HepG2 (cell line): ENCODE data around the gene LITAFD. TPM values are rescaled to one million over a fixed set of nuclear protein-coding genes. Genes with fewer than 3 reads are reported as not detected.

ENCODE experiments used
- CENPX ChIP-seq: sonication (generic); formaldehyde crosslinking; IDR thresholded peaks from 2 replicates; pipeline ENCODE4 v1.9.0; 2021; ENCODE audit warnings: mild to moderate bottlenecking, missing genetic modification reagents, moderate library complexity
- ETV5 ChIP-seq: IDR thresholded peaks from 2 replicates; pipeline ENCODE4 v1.6.1; 2018; ENCODE audit warnings: missing biosample characterization, missing genetic modification reagents, inconsistent platforms, borderline replicate concordance
- HNF4A ChIP-seq: sonication (generic); formaldehyde crosslinking; IDR thresholded peaks from 2 replicates; pipeline ENCODE4 v1.4.0; 2020; ENCODE audit warnings: missing genetic modification reagents
- MYC ChIP-seq: sonication (generic); formaldehyde crosslinking; IDR thresholded peaks from 2 replicates; pipeline ENCODE4 v1.9.0; 2021; ENCODE audit warnings: missing genetic modification reagents, borderline replicate concordance
- NCOR1 ChIP-seq: fragments of 200-600 bp; sonication (generic); IDR thresholded peaks from 2 replicates; pipeline ENCODE4 v1.7.0; 2017; ENCODE audit warnings: antibody characterized with exemption, low read length, borderline replicate concordance
- NFAT5 ChIP-seq: sonication (generic); formaldehyde crosslinking; IDR thresholded peaks from 2 replicates; pipeline ENCODE4 v1.4.0; 2020; ENCODE audit warnings: missing genetic modification reagents
- NONO ChIP-seq, 2 experiments: fragments of 450-650 bp in 1 of 2; sonication (generic) in 1 of 2; formaldehyde crosslinking in 1 of 2; IDR thresholded peaks in 1 of 2; conservative IDR thresholded peaks in 1 of 2; 2 replicates each; pipeline versions ENCODE4 v1.6.1 to v1.8.0; 2017 to 2022; ENCODE audit warnings: mild to moderate bottlenecking in 1 of 2, missing genetic modification reagents in 1 of 2, moderate library complexity in 1 of 2
- PAWR ChIP-seq: sonication (generic); formaldehyde crosslinking; IDR thresholded peaks from 2 replicates; pipeline ENCODE4 v1.4.0; 2020; ENCODE audit warnings: missing genetic modification reagents, mild to moderate bottlenecking, borderline replicate concordance
- REXO4 ChIP-seq: sonication (generic); formaldehyde crosslinking; IDR thresholded peaks from 2 replicates; pipeline ENCODE4 v1.8.0; 2022; ENCODE audit warnings: missing genetic modification reagents, mild to moderate bottlenecking, borderline replicate concordance
- SIN3A ChIP-seq: IDR thresholded peaks from 2 replicates; pipeline ENCODE4 v1.6.1; 2011; ENCODE audit warnings: low read depth, mild to moderate bottlenecking, control low read depth, low read length, borderline replicate concordance
- SRY ChIP-seq: sonication (generic); formaldehyde crosslinking; IDR thresholded peaks from 2 replicates; pipeline ENCODE4 v1.8.0; 2022; ENCODE audit warnings: mild to moderate bottlenecking, missing genetic modification reagents
- TFE3 ChIP-seq: IDR thresholded peaks from 2 replicates; pipeline ENCODE4 v1.6.1; 2016
- ZFAT ChIP-seq: sonication (generic); formaldehyde crosslinking; conservative IDR thresholded peaks from 2 replicates; pipeline ENCODE4 v1.8.1; 2023; ENCODE audit warnings: missing genetic modification reagents, inconsistent platforms
- ZFP37 ChIP-seq: sonication (generic); formaldehyde crosslinking; IDR thresholded peaks from 2 replicates; pipeline ENCODE4 v1.4.0; 2020; ENCODE audit warnings: missing genetic modification reagents, borderline replicate concordance
- ZMYM4 ChIP-seq: sonication (generic); formaldehyde crosslinking; IDR thresholded peaks from 2 replicates; pipeline ENCODE4 v1.8.1; 2023; ENCODE audit warnings: mild to moderate bottlenecking, missing genetic modification reagents
- ZNF18 ChIP-seq: sonication (generic); formaldehyde crosslinking; IDR thresholded peaks from 2 replicates; pipeline ENCODE4 v1.8.0; 2022; ENCODE audit warnings: mild to moderate bottlenecking, missing genetic modification reagents; ENCODE audit not compliant: insufficient replicate concordance
- ZNF274 ChIP-seq: sonication (generic); formaldehyde crosslinking; IDR thresholded peaks from 2 replicates; pipeline ENCODE4 v1.5.1; 2020; ENCODE audit warnings: mild to moderate bottlenecking, missing genetic modification reagents
- ZNF3 ChIP-seq: IDR thresholded peaks from 2 replicates; pipeline ENCODE4 v1.7.0; 2017; ENCODE audit warnings: inconsistent platforms
- ZNF33B ChIP-seq: sonication (generic); formaldehyde crosslinking; IDR thresholded peaks from 2 replicates; pipeline ENCODE4 v1.5.1; 2020; ENCODE audit warnings: mild to moderate bottlenecking, missing genetic modification reagents
- ZNF564 ChIP-seq: sonication (generic); formaldehyde crosslinking; IDR thresholded peaks from 2 replicates; pipeline ENCODE4 v1.8.1; 2023; ENCODE audit warnings: mild to moderate bottlenecking, missing genetic modification reagents
- ZNF777 ChIP-seq: sonication (generic); formaldehyde crosslinking; IDR thresholded peaks from 2 replicates; pipeline ENCODE4 v1.4.0; 2020; ENCODE audit warnings: missing genetic modification reagents
- polyA plus RNA-seq, 8 experiments: library from polyadenylated mRNA; depleted of rRNA in 3 of 8; stranded (reverse) in 7 of 8; unstranded in 1 of 8; fragments of >200 nt; fragmentation: Illumina TruSeq in 4 of 8; extraction: Trizol in 4 of 8; gene quantifications; 2 replicates each; pipeline versions ENCODE4 v1.2.1 to v1.2.3, GENCODE V29; 2011 to 2016; ENCODE audit warnings: low read depth in 4 of 8, missing spikeins in 1 of 8, mixed read lengths in 1 of 8; ENCODE audit not compliant: insufficient read depth in 1 of 8
- total RNA-seq, 5 experiments: library from RNA; depleted of rRNA; stranded (reverse); fragments of >200 nt; fragmentation: Illumina TruSeq; extraction: Trizol; gene quantifications; 2 replicates each; pipeline ENCODE4 v1.2.3, GENCODE V29; 2016; ENCODE audit warnings: low read depth in 1 of 5

The LITAFD gene
- total and polyA plus RNA-seq, 2 of the 13 experiments (the other 11 are each of a cell fraction or from before 2014, with no cell fraction given) = not detected

GRCh38 chr16:8863594-8864424 is 18.3 kb upstream of the LITAFD start (continued):
- peak; percentile 81 for TF ChIP-seq ZMYM4 (CRISPR knock-in tag)
- peak; percentile 86 for TF ChIP-seq ZNF18
- TF ChIP-seq SRY (CRISPR knock-in tag) = peak; percentile 40; the same call in 1 of the 2 replicates
- TF ChIP-seq SIN3A = peak; percentile 98
- peak; percentile 98; the same call in 1 of the 2 replicates for TF ChIP-seq NCOR1
- peak; percentile 83 for TF ChIP-seq ETV5 (CRISPR knock-in tag)
- TF ChIP-seq ZNF777 (CRISPR knock-in tag) = no peak
- TF ChIP-seq ZFP37 = peak; percentile 98
- peak; percentile 69; the same call in 1 of the 2 replicates for TF ChIP-seq ZNF274 (CRISPR knock-in tag)
- TF ChIP-seq HNF4A (CRISPR knock-in tag) = peak; percentile 99
- no peak; the same call in 1 of the 2 replicates for TF ChIP-seq NFAT5 (CRISPR knock-in tag)
- TF ChIP-seq TFE3 = peak; percentile 84; the same call in 1 of the 2 replicates
- TF ChIP-seq REXO4 (CRISPR knock-in tag) = no peak
- TF ChIP-seq ZNF33B = no peak; the same call in 1 of the 2 replicates
- TF ChIP-seq CENPX = no peak
- no peak for TF ChIP-seq ZFAT (CRISPR knock-in tag)
- peak; percentile 86 for TF ChIP-seq MYC (CRISPR knock-in tag)
- TF ChIP-seq PAWR (CRISPR knock-in tag) = no peak
- peak; percentile 96 for TF ChIP-seq ZNF564 (CRISPR knock-in tag)
- no peak for TF ChIP-seq ZNF3 (CRISPR knock-in tag)
- no peak for TF ChIP-seq NONO (IDR thresholded peaks at IDR 0.05)
- peak; percentile 100 for TF ChIP-seq NONO (CRISPR knock-in tag; conservative IDR thresholded peaks at IDR 0.05)
